Spinal cord (tissue), 10 donors: Measurements from ENCODE around the gene PIK3C3. TPM values are rescaled to one million over a fixed set of nuclear protein-coding genes. Genes with fewer than 3 reads are reported as not detected.
"Not testable (repeated sequence)": the region's sequence is repeated elsewhere in the genome, so short reads cannot be mapped to it uniquely, and the experiment has no call there.

Experiments used
- DNase-seq, 6 donors: peaks; one replicate each; pipeline versions ENCODE4 v3.0.0 to v3.0.0-alpha.2; 2013 to 2015; ENCODE audit warnings: low spot score in 6 of 6, low read depth in 4 of 6
- H3K27ac ChIP-seq: one replicate; pipeline ENCODE4 v1.5.1; 2013; ENCODE audit warnings: low read depth, low read length, control low read depth
- H3K27me3 ChIP-seq: one replicate; pipeline ENCODE4 v1.6.1; 2013; ENCODE audit warnings: low read length; ENCODE audit not compliant: control insufficient read depth, insufficient read depth
- H3K36me3 ChIP-seq: one replicate; pipeline ENCODE4 v1.6.1; 2013; ENCODE audit warnings: low read length; ENCODE audit not compliant: control insufficient read depth, insufficient read depth
- H3K4me1 ChIP-seq: one replicate; pipeline ENCODE4 v1.6.1; 2013; ENCODE audit warnings: low read length; ENCODE audit not compliant: control insufficient read depth, insufficient read depth
- H3K4me3 ChIP-seq: one replicate; pipeline ENCODE4 v1.5.1; 2013; ENCODE audit warnings: low read depth, low read length, control low read depth
- H3K9me3 ChIP-seq: one replicate; pipeline ENCODE4 v1.6.1; 2013; ENCODE audit warnings: low read length; ENCODE audit not compliant: control insufficient read depth, insufficient read depth
- WGBS: methylation state at CpG from one replicate; pipeline ENCODE4 v1.1.5; 2013; ENCODE audit warnings: missing lambda C conversion rate; ENCODE audit not compliant: insufficient coverage; 5-methylcytosine and 5-hydroxymethylcytosine counted together
- polyA plus RNA-seq, 2 donors: library from polyadenylated mRNA; unstranded; fragments of 120-200 nt; gene quantifications; one replicate each; pipeline ENCODE4 v1.2.1, GENCODE V29; 2013; ENCODE audit not compliant: insufficient read length in 2 of 2
- total RNA-seq, 2 donors: library from RNA; depleted of rRNA in 1 of 2; stranded (reverse); fragments of 120-200 nt in 1 of 2; fragments of >200 nt in 1 of 2; gene quantifications; one replicate each; pipeline versions ENCODE4 v1.2.3 to v1.2.4, GENCODE V29; 2013 to 2014
- donor health status: healthy.

PIK3C3 gene
- total and polyA plus RNA-seq, 4 donors = 34.9 to 69.3 (median 55.0) TPM

DNA sequence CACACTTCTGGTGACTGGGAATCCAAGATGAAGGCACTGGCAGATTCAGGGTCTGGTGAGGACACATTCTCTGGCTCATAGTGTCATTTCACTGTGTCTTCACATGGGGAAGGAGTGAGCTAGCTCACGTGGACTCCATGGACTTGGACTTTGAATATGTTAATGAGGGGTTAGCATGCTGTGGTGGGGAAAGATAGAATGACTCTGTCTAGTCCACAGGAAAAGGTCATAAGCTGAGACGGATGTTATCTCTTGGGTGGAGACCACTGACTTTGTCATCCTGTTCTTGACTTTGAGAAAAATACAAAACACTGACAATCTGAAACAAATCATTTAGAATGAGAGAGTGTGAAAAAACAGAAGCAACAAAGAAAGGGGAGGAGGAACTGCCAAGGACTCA is 145.9 kb downstream of the PIK3C3 start:
- Histone ChIP-seq H3K4me3 (no peak overlapping the region), H3K36me3 (no peaks in the 10 kb centered on the region), H3K27ac (no peak overlapping the region), H3K4me1 (no peaks in the 10 kb centered on the region), H3K9me3 (no peaks in the 10 kb centered on the region), H3K27me3 (no peaks in the 10 kb centered on the region)
- no peak for DNase-seq
- WGBS = 75% methylated on average over 1 of the region's 2 CpGs

DNA sequence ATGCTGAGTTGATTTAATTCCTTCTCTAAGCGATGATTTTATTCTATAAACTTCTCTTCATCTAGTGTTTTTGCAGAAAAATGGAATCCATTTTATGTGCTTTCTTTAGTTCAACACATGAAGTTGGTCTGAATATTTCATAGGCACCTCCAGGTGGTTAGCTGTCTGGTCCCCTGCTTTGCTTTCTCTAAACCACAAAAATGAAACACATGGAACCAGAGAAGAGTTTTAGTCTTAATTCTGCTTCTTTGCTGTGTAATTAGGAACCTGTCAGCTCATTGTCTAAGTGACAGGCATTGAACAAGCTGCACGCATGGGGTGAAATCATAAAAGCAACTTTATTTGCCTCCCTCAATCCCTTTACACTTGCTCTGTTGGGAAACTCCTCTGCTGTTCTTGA is 150.4 kb downstream of the PIK3C3 start:
- peaks cover 3% of the 10 kb centered on the region for H3K4me1 ChIP-seq
- H3K27ac ChIP-seq = no peak overlapping the region
- DNase-seq = peak in 2 of 6 donors; percentile 23 to 49
- no peak overlapping the region for H3K4me3 ChIP-seq
- no CpG with 5 or more reads among the region's 2 CpGs for WGBS
- H3K36me3 ChIP-seq = no peaks in the 10 kb centered on the region
- no peaks in the 10 kb centered on the region for H3K27me3 ChIP-seq
- no peaks in the 10 kb centered on the region for H3K9me3 ChIP-seq

DNA sequence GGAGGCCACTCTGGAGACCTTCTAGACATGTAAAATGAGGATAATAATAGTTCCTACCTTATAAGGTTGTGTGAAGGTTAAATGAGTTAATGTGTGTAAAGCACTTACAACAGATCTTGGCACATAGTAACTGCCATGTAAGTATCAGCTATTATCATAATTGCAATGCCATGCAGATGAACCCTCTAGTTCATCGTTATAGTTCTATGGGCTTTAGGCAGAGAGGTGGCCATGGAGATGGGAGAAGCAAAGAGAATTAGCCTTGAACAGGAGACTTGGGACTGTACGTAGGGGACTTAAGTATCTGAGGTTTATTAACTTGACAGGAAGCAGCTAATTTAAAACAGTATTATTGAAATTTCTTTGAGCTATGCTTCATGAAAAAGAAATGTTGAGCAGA is 151.8 kb downstream of the PIK3C3 start:
- no peak overlapping the region for H3K27ac ChIP-seq
- WGBS = 100% methylated on average over 1 of the region's 2 CpGs
- H3K4me3 ChIP-seq = no peak overlapping the region
- H3K4me1 ChIP-seq = peaks cover 3% of the 10 kb centered on the region
- H3K9me3 ChIP-seq = no peaks in the 10 kb centered on the region
- peak in 1 of 6 donors; percentile 40 for DNase-seq
- no peaks in the 10 kb centered on the region for H3K27me3 ChIP-seq
- H3K36me3 ChIP-seq = no peaks in the 10 kb centered on the region

DNA sequence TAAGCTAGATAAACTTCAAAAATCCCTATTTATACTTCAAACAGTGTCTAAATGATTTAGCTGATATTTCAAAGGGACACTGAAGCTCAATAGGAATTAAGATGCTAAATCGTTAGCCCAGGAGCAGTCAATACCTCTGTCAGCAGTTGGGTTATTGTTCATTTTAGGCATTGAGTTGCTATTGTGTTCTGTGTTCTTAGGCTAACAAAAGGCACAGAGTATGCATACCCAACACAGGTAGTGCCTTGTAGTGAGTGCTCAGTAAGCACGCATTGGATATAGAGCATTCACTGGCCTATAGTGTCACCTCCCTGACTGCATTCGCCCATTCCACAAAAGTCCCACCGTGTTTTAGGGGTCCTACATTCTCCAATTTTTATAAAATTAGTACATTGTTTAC is 152.3 kb downstream of the PIK3C3 start:
- Histone ChIP-seq H3K4me1 (peaks cover 3% of the 10 kb centered on the region), H3K36me3 (no peaks in the 10 kb centered on the region), H3K27me3 (no peaks in the 10 kb centered on the region), H3K4me3 (no peak overlapping the region), H3K27ac (no peak overlapping the region), H3K9me3 (no peaks in the 10 kb centered on the region)
- 40% methylated on average over 1 of the region's 4 CpGs for WGBS
- peak in 1 of 6 donors; percentile 19 for DNase-seq

DNA sequence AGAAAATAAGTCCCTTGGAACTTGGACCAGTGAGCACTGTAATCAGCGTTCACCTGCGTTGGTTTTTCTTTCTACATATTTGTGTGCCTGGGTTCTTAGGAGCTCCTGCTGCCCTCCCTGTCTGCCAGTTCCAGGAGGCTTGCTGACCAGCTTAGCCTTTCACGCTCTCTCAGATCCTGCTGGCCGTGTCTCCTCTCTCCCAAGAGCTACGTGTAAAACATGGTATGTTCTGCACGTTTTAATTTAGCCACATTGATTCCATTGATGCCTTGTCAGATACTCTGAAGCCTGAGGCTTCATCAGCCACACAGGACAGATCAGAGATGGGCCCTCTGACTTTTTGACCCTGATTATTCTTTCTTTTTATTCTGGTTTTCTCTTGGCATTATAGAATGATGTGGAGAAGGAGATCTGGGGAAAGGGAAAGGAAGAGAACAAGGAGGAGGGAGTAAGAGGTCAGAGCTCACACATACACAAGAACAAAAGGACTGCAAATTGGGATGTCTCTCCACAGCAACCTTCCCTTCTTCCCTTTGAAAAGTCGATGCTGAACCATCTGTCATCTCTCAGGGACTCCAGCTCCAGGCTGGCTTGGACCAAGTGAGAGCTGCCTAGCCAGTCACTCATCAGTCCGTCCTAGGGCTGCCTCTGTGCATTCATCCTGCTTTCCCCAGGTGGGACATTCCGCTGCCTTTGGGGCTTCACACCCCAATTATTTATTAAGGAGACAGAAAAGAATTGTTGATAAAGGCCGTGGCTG is 152.8 kb downstream of the PIK3C3 start:
- 42% methylated on average over 6 of the region's 10 CpGs for WGBS
- H3K36me3 ChIP-seq = no peaks in the 10 kb centered on the region
- no peaks in the 10 kb centered on the region for H3K9me3 ChIP-seq
- H3K27ac ChIP-seq = no peak overlapping the region
- no peak for DNase-seq
- H3K4me1 ChIP-seq = peaks cover 3% of the 10 kb centered on the region
- H3K4me3 ChIP-seq = no peak overlapping the region
- no peaks in the 10 kb centered on the region for H3K27me3 ChIP-seq

DNA sequence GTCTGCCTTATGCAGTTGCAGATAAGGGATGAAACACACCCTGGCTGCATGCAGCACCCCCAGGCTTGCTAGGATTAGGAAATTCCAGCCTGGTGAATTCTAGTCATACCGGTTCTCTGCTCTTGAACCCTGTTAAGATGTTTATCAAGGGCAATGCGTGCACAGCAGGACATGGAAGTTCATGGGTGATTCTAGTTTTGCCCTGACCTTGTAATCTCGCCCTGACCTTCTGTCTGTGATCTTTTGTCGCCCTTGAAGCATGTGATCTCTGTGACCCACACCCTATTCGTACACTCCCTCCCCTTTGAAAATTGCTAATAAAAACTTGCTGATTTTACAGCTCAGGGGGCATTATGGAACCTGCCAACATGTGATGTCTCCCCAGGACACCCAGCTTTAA is 157.1 kb downstream of the PIK3C3 start:
- 93% methylated on average over 4 of the region's 5 CpGs for WGBS
- not testable (repeated sequence) for H3K36me3 ChIP-seq, H3K4me1 ChIP-seq

DNA sequence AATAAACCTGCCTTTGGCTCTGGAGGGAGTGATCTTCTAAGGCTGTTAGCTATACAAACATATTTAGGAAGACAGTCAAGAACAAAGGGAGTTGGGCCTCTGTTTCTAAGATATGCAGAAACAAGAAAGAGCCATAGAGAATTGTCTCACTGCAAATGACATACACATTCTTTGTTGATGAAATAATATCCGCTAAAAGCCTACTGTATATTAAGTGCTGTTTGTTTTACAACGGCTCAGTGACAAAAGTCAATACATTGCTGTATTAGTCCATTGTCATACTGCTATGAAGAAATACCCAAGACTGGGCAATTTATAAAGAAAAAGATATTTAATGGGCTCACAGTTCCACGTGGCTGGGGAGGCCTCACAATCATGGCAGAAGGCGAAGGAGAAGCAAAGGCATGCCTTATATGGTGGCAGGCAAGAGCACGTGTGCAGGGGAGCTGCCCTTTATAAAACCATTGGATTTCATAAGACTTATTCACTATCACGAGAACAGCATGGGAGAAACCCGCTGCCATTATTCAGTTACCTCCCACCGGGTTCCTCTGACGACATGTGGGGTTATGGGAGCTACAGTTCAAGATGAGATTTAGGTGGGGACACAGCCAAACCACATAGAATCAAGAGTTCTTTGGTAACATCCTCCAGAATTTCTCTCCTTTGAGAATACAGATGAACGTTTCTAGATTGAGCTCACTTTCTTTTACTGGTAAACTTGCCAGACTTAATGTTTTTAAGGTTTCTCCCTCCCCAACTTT is 157.8 kb downstream of the PIK3C3 start:
- Histone ChIP-seq H3K36me3 (no peaks in the 10 kb centered on the region), H3K9me3 (no peaks in the 10 kb centered on the region), H3K27ac (no peak overlapping the region), H3K4me3 (no peak overlapping the region), H3K4me1 (peaks cover 3% of the 10 kb centered on the region), H3K27me3 (no peaks in the 10 kb centered on the region)
- no peak for DNase-seq
- 71% methylated on average over 1 of the region's 10 CpGs for WGBS

More for the DNA sequence above, 157.1 kb downstream of the PIK3C3 start:
- not testable (repeated sequence) for H3K4me3 ChIP-seq, H3K27ac ChIP-seq, DNase-seq, H3K9me3 ChIP-seq, H3K27me3 ChIP-seq

DNA sequence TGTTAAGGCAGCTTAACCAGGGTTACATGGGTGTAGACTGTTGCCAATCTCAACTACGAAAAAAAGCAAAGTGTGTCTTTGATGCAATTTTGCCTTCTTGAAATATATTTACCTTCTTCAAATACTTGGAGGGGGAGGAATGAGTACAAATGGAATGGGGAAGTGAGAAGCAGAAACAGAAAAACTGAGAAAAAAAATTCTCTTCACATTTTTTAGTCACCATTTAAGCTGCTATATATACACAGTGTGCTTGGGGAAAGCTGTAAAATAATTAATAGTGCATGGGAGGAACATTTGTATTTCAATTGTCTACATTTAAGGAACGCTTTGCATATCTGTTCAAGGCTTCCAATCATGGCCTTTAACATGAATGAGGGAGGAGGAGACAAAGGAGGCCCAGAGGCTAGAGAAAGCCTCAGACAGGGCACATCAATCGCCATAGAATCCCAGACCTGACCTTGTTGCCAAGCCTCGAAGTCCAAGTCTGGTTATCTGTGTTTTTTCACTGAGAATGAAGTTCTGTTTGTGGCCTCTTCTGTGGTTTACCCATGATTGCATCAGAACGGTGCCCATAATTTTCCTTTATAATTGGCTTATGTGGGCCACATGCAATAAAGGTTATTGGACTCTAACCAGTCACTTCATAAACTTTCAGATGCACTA is 158.6 kb downstream of the PIK3C3 start:
- Histone ChIP-seq H3K27ac (peak overlapping the region; percentile 1), H3K4me3 (no peak overlapping the region), H3K9me3 (no peaks in the 10 kb centered on the region), H3K27me3 (no peaks in the 10 kb centered on the region), H3K36me3 (no peaks in the 10 kb centered on the region), H3K4me1 (no peaks in the 10 kb centered on the region)
- DNase-seq = peak in 1 of 6 donors; percentile 21
- 50% methylated on average over 3 of the region's 5 CpGs for WGBS

DNA sequence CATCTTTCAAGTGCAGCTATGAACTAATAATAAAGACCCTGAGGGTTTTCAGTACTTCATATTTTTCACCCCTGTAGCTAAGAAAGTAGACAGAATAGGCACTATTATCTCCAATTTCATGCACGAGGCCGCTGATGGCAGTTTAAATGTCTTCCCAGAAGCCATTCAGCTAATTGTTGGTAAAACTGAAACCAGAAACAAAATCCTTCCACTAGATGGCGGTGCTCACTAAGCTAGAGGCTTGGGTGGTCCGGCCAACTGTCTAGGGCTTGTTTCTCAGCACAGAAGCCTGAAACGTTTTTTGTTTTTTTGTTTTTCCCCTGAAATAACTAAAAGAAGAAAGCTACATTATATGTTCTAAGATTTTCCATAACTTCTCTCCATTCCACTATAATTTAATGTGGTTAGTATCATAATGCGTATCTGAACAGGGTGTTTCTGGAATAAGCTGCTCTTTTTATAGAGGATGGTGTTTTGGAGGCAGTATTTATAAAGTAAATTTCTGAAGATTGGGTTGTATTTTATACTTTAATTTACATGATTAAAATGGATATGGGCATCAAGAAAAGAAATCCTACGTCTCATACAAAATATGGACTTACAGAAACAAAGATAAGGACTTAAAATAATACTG is 159.4 kb downstream of the PIK3C3 start:
- Histone ChIP-seq H3K9me3 (no peaks in the 10 kb centered on the region), H3K36me3 (no peaks in the 10 kb centered on the region), H3K27me3 (no peaks in the 10 kb centered on the region), H3K4me3 (no peak overlapping the region), H3K27ac (peak overlapping the region; percentile 1), H3K4me1 (no peaks in the 10 kb centered on the region)
- DNase-seq = peak; percentile 84 to 97 (median 88)
- 0% methylated on average over 3 of the region's 7 CpGs for whole genome bisulfite sequencing
